ENCODE data around the gene KLF11.

The KLF11 gene

GRCh38 chr2:10064932-10065772 is 21.8 kb downstream of the KLF11 start:
- DNase-seq (ENCODE audit: low spot score): no peak

DNA sequence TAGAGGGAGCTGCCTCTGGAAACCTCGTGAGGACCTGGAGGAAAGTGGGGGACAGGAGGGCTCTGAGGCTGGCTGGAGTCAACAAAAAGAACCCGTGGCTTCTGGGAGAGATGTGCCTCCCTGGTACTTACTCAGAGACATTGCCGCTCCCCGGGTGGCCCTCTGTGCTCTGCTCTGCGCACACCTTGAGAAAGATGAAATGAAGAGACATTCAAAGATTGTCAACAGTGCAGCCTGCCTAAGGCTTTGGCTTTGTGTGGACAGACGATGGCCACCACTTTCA is 22.4 kb downstream of the KLF11 start:
- DNase-seq (ENCODE audit: low spot score): no peak

DNA sequence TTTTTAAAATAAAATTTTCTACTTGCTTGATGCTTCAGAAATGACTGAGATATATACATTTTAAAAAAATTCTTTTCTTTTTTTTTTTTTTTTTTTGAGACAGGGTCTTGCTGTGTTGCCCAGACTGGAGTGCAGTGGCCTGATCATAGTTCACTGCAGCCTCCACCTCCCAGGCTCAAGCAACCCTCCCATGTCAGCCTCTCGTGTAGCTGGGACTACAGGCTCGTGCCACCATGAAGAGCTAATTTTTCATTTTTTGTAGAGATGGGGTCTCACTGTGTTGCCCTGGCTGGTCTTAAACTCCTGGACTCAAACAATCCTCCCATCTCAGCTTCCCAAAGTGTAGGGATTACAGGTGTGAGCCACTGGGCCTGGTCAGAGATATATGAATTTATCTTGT is 24.0 kb downstream of the KLF11 start:
- DNase-seq (ENCODE audit: low spot score): no peak

DNA sequence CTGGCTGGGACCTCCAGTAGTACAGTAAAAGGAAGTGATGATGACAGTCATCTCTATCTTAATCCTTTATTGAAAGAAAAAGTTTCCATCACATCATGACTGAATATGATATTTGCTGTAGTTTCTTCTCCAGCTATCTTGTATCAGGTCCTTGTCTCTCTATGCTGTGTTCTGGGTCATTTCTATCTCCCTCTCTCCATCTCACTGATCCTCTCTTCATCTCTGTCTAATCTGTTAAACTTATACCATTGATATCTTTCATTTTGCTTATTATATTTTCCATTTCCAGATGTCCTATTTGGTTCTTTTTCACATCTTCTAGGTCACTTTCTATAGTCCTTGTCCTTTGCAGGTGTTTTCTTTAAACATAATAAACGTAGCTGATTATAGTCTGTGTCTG is 24.5 kb downstream of the KLF11 start:
- no peak for DNase-seq (ENCODE audit: low spot score)

DNA sequence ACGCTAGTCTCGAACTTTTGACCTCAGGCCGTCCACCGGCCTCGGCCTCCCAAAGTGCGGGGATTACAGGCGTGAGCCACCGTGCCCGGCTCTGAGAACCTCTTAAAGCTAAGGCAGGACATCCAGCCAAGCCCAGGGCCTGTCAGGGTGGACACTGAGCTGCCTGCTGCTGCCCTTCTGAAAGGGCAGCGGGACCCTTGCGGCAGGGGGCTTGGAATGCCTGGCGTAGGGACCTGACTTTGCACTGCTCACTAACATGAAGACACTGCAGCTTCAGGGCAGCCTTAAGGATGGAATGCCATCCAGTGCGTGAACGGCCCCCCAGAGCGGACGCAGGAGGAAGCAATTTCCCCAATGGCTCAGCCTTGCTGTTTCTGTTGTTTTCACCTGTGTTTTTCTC is 27.8 kb downstream of the KLF11 start:
- DNase-seq (ENCODE audit: low spot score): no peak

DNA sequence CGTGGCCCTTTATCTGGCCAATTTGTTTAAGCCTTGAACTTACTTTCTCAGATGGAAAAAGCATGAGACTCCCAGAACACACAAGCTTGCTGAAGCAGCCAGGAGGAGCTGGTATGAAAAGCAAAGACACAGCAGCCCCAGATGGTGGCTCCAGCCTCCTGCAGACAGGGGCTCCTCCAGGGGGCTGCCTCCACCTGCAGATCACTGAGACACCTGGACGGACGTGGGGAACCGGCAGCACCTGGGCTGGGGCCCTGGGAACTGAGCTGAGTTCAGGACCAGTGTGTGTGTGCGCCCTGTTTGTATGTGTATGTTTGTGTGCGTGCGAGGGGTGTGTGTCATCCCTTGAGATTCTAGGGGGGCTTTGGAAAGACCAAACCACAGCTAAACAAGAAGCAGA is 28.2 kb downstream of the KLF11 start:
- no peak for DNase-seq (ENCODE audit: low spot score)

DNA sequence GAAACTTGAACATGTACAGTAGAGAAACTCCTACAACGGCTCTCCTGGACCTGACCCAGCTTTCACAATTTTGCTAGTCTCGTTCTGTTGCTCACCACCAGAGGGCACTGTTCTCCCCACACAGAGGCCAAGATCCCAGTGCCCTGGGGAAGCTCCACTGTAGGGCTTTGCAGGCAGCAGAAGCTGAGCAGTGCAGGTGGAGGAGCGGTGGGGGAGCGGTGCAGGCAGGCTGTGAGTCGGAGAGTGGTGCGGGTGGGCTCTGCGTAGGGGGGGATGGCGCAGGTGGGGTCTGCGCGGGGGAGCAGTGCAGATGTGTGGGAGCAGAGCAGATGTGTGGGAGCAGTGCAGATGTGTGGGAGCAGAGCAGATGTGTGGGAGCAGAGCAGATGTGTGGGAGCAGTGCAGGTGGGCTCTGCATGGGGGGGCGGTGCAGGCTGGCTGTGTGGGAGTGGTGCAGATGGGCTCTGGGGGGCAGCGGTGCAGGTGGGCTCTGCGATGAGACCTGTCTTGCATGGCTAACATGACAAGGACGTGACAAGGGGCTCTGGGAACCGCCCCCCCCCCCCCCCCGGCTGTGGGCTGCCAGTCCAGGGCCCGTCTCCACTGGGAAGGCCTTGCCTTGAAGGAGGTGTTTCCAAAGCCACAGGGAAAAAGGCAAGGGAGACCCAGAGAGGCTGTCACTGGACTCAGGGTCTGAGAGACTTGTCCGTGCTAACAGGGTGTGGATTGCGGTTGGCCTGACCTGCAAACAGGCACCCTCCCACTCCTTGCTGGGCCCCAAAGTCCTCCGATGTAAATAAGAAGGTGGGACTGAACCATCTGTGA is 29.5 kb downstream of the KLF11 start:
- DNase-seq (ENCODE audit: low spot score): peak; percentile 92

DNA sequence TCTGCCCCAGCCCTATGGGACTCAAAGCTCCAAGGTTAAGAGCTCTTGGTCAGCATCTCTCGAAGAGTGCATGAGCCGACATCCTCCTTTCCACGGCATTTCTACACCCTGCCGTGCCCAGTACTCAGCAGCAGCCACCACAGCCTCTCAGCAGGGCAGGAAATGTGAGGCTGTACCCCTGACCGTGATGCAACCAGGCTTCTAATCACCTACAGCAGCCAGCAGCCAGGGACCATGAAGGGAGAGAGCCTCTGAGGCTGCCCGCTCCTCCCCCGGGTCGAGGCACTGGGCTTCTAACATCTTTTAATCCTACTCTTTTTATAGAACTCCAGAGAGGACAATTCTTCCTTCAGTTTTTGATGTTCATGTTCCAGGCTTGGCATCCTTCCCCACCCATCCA is 30.4 kb downstream of the KLF11 start:
- no peak for DNase-seq (ENCODE audit: low spot score)

DNA sequence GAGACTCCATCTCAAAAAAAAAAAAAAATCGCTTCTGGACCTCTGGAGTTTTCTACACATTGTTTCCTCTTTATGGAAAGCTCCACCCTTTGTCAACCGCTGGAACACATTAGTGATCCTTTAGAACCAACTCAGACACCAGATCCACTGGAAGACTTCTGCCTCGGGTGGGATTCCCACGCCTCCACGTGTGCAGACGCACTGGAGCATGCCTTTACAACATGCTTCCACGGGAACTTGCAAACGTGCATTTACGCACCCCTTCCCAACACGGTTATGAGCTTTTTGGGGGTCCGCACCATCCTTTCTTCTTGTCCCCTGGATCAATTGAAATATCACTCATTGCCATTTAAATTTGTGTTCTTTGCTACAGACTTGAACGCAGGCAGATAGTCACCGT is 31.8 kb downstream of the KLF11 start:
- no peak for DNase-seq (ENCODE audit: low spot score)

DNA sequence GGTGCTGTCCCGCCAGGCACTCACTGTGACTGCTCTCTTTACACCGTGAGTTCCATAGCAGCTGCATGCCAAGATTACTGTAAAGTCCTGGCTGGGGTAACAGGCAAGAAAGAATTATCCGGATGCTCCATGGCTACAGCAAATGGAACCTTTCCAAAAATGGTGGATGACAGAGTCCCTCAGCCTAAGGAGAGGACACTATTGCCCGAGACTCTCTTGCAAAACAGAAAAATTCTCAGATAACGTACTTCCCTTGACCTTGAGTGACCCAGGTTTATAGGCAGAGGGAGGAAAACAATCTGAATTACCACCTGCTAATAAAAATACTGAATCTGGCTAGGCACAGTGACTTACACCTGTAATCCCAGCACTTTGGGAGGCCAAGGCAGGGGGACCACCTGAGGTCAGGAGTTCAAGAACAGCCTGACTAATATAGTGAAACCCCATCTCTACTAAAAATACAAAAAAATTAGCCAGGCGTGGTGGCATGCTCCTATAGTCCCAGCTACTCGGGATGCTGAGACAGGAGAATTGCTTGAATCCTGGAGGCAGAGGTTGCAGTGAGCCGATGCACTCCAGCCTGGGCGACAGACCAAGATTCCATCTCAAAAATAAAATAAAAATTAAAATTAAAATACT is 32.3 kb downstream of the KLF11 start:
- no peak for DNase-seq (ENCODE audit: low spot score)

DNA sequence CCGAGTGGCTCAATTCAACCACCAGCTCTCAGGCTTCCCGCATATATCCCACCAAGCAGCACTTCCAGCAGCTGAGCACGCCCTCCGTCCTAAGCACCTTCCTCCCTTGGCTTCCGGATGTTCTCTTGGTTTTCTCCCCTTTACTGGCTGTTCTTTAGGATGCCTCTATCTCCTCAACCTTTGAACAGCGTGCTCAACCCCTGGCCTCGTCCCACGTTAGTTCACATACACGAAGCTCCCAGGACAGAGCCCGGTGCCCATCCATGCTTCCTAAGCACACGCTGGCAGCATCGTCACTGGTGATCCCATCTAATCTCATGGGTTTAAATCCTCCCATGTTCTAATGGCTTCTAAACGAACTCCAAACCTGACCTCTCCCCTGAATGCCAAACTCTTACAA is 33.2 kb downstream of the KLF11 start:
- DNase-seq (ENCODE audit: low spot score): no peak

DNA sequence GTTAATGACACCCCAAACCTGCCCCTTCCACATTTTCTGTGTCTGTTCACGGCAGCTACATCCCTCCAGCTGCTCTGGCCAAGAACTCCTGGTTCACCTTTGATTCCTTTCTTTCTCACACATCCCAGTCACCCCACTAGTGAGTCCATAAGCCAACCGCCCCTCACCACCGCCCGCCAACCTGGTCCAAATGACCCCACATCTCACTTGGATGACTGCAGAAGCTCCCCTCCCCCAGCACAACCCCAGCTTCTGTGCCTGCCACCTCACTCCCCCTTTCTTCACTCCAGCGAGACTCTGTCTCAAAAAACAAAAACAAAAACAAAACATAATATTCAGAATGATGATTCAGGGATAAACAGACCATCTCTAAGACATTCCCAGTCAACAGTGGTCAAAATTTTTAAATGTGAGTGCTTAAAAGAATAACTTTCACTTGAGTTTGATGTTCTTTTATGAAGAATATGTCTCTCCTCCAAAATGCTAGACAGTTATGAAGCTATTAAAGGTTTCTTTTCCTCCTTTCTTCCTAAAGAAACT is 33.7 kb downstream of the KLF11 start:
- no peak for DNase-seq (ENCODE audit: low spot score)

- no peak for DNase-seq (ENCODE audit: low spot score)
Observed at GRCh38 chr2:10078001-10078400, 34.7 kb downstream of the KLF11 start.

GRCh38 chr2:10078704-10079265 is 35.4 kb downstream of the KLF11 start:
- no peak for DNase-seq (ENCODE audit: low spot score)

DNA sequence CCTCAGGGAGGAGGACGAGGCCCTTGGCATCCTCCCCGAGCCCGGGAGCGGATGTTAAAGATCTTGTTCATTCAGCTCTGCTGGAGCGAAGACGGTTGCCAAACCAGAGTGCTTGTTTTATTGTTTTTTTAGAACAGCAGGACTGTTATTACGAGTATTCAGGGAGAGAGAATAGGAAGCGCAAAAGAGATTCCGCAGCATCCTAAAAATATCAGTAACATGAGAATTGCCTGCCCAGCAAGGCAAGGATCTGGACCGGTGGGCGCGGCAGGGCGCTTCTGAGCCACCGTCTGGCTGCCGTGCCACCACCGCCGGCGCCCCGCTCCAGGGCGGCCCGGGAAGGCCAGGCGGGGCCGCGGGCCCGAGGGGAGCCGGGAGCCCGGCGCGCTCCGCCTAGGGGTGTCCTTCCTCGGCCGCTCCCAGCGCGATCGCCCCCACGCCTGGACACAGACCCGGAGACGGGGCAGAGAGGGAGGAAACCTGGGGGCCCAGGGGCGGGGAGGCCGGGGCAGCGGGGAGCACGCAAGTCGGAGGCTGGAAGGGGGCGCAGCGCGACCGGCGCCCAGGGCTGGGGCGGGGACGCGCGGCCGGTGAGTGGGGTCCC is 36.0 kb downstream of the KLF11 start:
- peak; percentile 51 for DNase-seq (ENCODE audit: low spot score)

DNA sequence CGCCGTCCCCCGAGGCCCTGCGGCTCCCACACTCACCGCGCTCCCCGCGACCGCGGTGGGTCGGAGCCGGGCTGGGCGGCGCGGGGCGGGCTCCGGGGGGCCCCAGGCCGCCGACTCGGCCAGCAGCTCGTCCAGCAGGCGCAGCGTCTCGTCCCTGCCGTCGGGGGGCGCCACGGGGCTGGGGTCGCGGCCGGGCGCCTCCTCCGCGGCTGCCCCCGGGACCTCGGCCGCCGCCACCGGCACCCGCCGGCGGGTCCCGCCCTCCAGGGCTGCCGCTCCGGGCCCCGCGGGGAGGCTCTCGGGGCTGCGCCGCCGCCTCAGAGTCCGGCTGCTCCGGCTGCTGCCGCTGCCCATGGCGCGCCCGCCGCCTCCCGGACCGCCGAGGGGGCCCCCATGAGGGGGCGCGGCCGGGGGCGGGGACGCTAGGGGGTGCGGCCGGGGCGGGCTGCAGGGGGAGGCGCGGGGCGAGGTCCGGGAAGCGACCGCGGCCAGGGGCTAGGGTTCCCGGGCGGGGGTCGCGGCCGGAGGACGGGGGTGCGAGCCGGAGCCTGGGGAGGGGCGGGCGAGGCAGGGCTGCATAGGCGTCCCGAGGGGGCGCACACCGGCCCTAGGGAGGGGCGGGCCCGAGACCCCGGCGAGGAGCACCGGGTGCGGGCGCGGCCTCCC is 36.7 kb downstream of the KLF11 start, which contains the start of gene CYS1:
CYS1 (minus strand) TSS at position 542 of the 666 bp plus-strand sequence; CDS start at position 354, 188 bp downstream.
- peak; percentile 74 for DNase-seq (ENCODE audit: low spot score)

DNA sequence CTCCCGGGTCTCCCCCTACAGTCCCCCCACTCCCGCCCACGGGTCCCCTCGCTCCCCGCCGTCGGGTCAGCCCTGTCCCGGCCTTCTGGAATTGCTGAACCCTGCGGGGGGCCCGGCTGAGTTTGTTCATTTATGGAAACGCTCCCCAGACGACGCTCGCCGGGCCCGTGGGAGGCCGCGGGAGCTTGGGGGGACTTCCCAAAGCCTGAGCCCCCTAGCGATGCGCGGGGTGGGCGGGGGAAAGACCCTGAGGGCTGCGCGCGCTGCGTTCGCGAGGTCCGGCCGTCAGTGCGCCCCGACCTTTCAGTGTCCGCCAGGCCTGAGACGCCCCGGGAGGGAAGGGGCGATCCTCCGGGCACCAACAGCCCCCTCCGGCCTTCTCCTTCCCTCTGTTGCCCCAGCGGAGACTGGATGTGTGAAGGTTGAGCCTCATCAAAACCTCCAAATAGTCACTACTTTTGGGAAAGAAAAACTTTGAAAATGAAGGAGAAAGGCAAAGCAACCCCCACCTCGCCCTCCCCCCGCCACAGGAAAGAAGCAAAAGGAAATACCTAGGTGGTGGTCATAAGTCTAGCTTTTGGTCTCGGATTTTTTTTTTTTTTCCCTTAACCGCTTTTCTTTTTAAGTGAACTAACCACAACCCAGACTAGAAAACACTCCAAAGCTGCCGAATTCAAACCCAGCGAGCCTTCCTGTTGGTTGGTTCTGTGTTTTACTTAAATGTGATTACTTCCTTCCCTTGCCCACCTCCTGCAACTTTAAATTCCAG is 37.4 kb downstream of the KLF11 start:
- DNase-seq (ENCODE audit: low spot score): no peak

GRCh38 chr2:10083046-10083445 is 39.7 kb downstream of the KLF11 start:
- no peak for DNase-seq (ENCODE audit: low spot score)

GRCh38 chr2:10083692-10084211 is 40.4 kb downstream of the KLF11 start:
- no peak for DNase-seq (ENCODE audit: low spot score)

GRCh38 chr2:10084223-10084865 is 41.0 kb downstream of the KLF11 start:
- no peak for DNase-seq (ENCODE audit: low spot score)
